Activated T-cell treated with anti-CD3 and anti-CD28 coated beads, Interleukin-2, amount 50 U/mL, for 72 hours (primary cell): Measurements from ENCODE around the gene MAT2B. TPM values are rescaled to one million over a fixed set of nuclear protein-coding genes. Genes with fewer than 3 reads are reported as not detected.

Experiments
- ATAC-seq, 2 donors: fragments of 150-1000 bp; cut with Tn5 transposase; replicated peaks in 1 of 2; 2 replicates each; pipeline ENCODE4 v1.10.0; 2021; ENCODE audit warnings: moderate library complexity in 2 of 2, mild to moderate bottlenecking in 1 of 2
- DNase-seq, 2 donors: peaks; one replicate each; pipeline ENCODE4 v3.0.0; 2021 to 2022; ENCODE audit warnings: mixed read lengths in 1 of 2
- H3K27ac Mint-ChIP-seq: one replicate; pipeline ENCODE4 v1.8.0; 2022; ENCODE audit warnings: mild to moderate bottlenecking, moderate library complexity, mixed read lengths
- H3K27me3 Mint-ChIP-seq: one replicate; pipeline ENCODE4 v1.8.0; 2022; ENCODE audit warnings: low read depth, mixed read lengths
- H3K36me3 Mint-ChIP-seq, 2 donors: one replicate each; pipeline ENCODE4 v1.8.0; 2022; ENCODE audit warnings: mixed read lengths in 2 of 2, mild to moderate bottlenecking in 1 of 2; ENCODE audit not compliant: insufficient read depth in 2 of 2
- H3K4me1 Mint-ChIP-seq: one replicate; pipeline ENCODE4 v1.8.0; 2022; ENCODE audit warnings: low read depth, mixed read lengths
- H3K4me3 Mint-ChIP-seq, 2 donors: one replicate each; pipeline ENCODE4 v1.8.0; 2022; ENCODE audit warnings: mild to moderate bottlenecking in 2 of 2, mixed read lengths in 2 of 2, moderate library complexity in 2 of 2
- H3K9me3 Mint-ChIP-seq, 2 donors: one replicate each; pipeline ENCODE4 v1.8.0; 2022; ENCODE audit warnings: mixed read lengths in 2 of 2
- total RNA-seq, 2 donors: library from RNA; stranded (reverse); gene quantifications; one replicate each; pipeline ENCODE4 v1.2.3, GENCODE V29; 2022

The MAT2B gene
- total RNA-seq, result 100 to 1,000 TPM; 103 to 121 TPM

DNA sequence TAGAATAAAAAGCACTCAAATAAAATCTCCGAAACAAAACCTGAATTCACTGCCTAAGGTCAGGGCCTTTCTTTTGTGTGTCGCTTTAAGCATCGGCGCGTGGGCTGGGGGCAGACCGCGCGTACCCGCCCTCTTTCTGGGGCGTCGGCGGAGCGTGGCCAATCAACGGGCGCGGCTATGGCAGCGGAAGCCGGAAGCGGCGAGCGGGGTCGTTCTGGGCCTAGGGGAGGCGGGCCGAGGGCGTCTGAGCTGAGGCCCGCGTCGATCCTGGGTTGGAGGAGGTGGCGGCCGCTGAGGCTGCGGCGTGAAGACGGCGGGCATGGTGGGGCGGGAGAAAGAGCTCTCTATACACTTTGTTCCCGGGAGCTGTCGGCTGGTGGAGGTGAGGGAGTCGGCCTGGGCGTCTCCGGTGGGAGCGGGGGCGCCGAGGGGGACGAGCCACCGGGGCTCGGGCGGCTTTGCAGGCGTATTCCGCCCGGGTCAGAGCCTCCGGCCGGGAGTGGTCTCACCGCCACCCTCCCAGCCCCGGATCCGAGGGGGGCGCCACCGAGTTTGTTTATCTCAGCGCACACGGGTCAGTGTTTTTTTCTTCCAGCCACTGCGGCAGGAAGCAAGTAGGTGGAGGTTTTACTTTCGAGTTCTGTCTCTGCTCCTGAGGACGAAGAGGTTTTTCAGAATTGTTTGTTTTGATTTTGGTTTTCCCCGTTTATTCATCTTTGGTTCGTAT lies at the start of gene MAT2B:
Gene MAT2B, plus strand, starts transcription at position 252 of the 727 bp plus-strand sequence. Its CDS starts 68 bp downstream, at position 320.
- H3K36me3 Mint-ChIP-seq, result peaks cover 6 to 12% of the 10 kb centered on the region in 2 donors
- peak within 1 kb of the TSS; percentile 92 for H3K4me3 Mint-ChIP-seq
- H3K4me1 Mint-ChIP-seq, result peaks cover 38% of the 10 kb centered on the region
- no peaks in the 10 kb centered on the region for H3K9me3 Mint-ChIP-seq
- H3K27ac Mint-ChIP-seq, result peak within 1 kb of the TSS; percentile 100
- H3K27me3 Mint-ChIP-seq, result no peaks in the 10 kb centered on the region
- DNase-seq, result peak; percentile 96 to 97
- ATAC-seq, result peak; percentile 87 to 88

DNA sequence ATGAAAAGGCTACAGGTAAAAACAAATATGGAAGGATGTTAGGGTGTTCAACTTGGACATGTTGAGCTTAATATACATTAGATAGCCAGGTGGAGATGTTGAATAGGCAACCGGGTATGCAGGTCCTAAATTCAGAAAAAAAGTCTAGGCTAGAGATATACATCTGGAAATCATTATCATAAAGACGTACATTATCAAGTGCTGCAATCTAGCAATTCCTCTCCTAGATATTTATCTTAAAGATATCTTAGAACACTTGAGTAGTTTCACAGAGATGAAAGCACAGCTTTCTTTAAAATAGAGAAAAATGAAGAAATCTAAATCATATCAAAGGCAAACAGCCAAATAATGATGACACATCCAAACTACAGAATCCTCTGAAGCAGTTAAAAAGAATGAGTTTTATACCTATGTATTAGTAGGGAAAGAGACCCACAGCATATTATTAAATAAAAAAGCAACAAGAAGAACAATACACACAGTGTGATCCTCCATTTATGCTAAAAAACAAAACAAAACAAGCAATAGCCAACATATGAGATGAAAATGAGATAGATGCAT lies 49.3 kb upstream of the MAT2B start:
- H3K4me3 Mint-ChIP-seq, result peak overlapping the region; percentile 17 to 53

GRCh38 chr5:163456840-163457239 lies 48.6 kb upstream of the MAT2B start:
- H3K27me3 Mint-ChIP-seq, result no peaks in the 10 kb centered on the region
- peaks cover 14 to 34% of the 10 kb centered on the region in 2 donors for H3K36me3 Mint-ChIP-seq
- ATAC-seq (no peak), DNase-seq (no peak)
- H3K4me1 Mint-ChIP-seq, result peaks cover 38% of the 10 kb centered on the region
- peak overlapping the region; percentile 34 to 85 for H3K4me3 Mint-ChIP-seq
- no peaks in the 10 kb centered on the region for H3K9me3 Mint-ChIP-seq
- no peak overlapping the region for H3K27ac Mint-ChIP-seq

More for the DNA sequence above, 49.3 kb upstream of the MAT2B start:
- Mint-ChIP-seq H3K27ac (peak overlapping the region; percentile 45), H3K27me3 (no peaks in the 10 kb centered on the region), H3K36me3 (peaks cover 14 to 38% of the 10 kb centered on the region in 2 donors), H3K9me3 (no peaks in the 10 kb centered on the region), H3K4me1 (peaks cover 35% of the 10 kb centered on the region)
- ATAC-seq (no peak), DNase-seq (no peak)

- Mint-ChIP-seq H3K4me1 (peaks cover 52% of the 10 kb centered on the region), H3K4me3 (peak overlapping the region; percentile 85 to 97), H3K36me3 (peaks cover 15 to 34% of the 10 kb centered on the region in 2 donors), H3K27me3 (no peaks in the 10 kb centered on the region), H3K9me3 (no peaks in the 10 kb centered on the region), H3K27ac (peak overlapping the region; percentile 100)
- no peak for ATAC-seq
- no peak for DNase-seq
Observed at GRCh38 chr5:163458778-163459385, 46.5 kb upstream of the MAT2B start.

DNA sequence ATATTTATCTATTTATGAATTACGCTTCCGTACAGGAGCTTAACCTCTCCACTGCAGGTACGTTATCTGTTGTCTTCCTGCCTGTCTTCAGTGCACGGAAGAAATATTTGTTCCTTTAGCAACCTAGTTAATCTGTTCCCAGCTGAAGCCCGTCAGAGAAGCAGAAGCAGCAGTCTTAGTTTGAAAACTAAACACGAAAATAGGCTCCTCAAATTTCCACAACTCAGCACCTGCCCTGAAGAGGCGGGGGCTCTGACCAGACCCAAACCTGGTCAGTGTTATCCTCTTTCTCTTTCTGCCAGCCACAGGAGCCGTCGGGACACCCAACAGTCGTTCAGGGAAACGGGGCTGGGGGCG lies 46.0 kb upstream of the MAT2B start:
- Mint-ChIP-seq H3K9me3 (no peaks in the 10 kb centered on the region), H3K4me3 (peak overlapping the region; percentile 85 to 97), H3K27me3 (no peaks in the 10 kb centered on the region), H3K27ac (peak overlapping the region; percentile 100), H3K4me1 (peaks cover 52% of the 10 kb centered on the region), H3K36me3 (peaks cover 18 to 38% of the 10 kb centered on the region in 2 donors)
- DNase-seq (no peak), ATAC-seq (no peak)

- Mint-ChIP-seq H3K27me3 (no peaks in the 10 kb centered on the region), H3K27ac (peak within 1 kb of the TSS; percentile 100), H3K4me1 (peaks cover 51% of the 10 kb centered on the region)
Observed at GRCh38 chr5:163459819-163460561, 45.4 kb upstream of the MAT2B start, which contains the start of gene NUDCD2. TSS of gene NUDCD2 (minus strand) at chr5:163460102. CDS start at chr5:163460050, 52 bp downstream.

GRCh38 chr5:163460562-163461171 lies 44.8 kb upstream of the MAT2B start, which contains the start of gene HMMR:
TSS of gene HMMR (plus strand) at chr5:163460632. CDS start at chr5:163460693, 61 bp downstream.
- peak within 1 kb of the TSS; percentile 100 for H3K27ac Mint-ChIP-seq
- DNase-seq, result no peak
- no peaks in the 10 kb centered on the region for H3K27me3 Mint-ChIP-seq
- H3K36me3 Mint-ChIP-seq, result peaks cover 17 to 32% of the 10 kb centered on the region in 2 donors
- H3K4me3 Mint-ChIP-seq, result peak within 1 kb of the TSS; percentile 85 to 97
- peaks cover 46% of the 10 kb centered on the region for H3K4me1 Mint-ChIP-seq
- no peak for ATAC-seq
- H3K9me3 Mint-ChIP-seq, result no peaks in the 10 kb centered on the region

More at GRCh38 chr5:163459819-163460561, 45.4 kb upstream of the MAT2B start, which contains the start of gene NUDCD2:
- ATAC-seq (peak; percentile 80 to 81), DNase-seq (peak; percentile 93 to 94)
- no peaks in the 10 kb centered on the region for H3K9me3 Mint-ChIP-seq
- H3K4me3 Mint-ChIP-seq, result peak within 1 kb of the TSS; percentile 85 to 97
- H3K36me3 Mint-ChIP-seq, result peaks cover 18 to 37% of the 10 kb centered on the region in 2 donors

DNA sequence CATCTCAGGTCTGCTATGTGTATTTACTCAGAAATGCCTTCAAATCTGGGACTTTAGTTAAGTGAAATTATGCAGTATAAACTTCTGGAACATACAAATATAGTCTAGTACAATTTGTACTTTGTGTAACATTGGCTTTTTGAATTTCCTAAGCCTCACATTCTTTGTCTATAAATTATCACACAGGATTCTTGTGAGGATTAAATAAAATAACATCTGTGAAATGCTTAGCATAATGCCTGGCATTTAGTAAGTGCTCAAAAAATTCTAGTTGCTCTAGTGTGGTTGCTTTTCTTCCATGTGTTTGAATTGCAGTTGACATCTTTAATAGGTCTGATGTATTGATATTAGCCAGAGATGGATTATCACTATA lies 42.4 kb upstream of the MAT2B start:
- H3K4me3 Mint-ChIP-seq, result peak overlapping the region; percentile 39 to 95
- H3K27me3 Mint-ChIP-seq, result no peaks in the 10 kb centered on the region
- DNase-seq, result no peak
- no peaks in the 10 kb centered on the region for H3K9me3 Mint-ChIP-seq
- peaks cover 23% of the 10 kb centered on the region for H3K4me1 Mint-ChIP-seq
- H3K27ac Mint-ChIP-seq, result peak overlapping the region; percentile 68
- peaks cover 14 to 27% of the 10 kb centered on the region in 2 donors for H3K36me3 Mint-ChIP-seq
- ATAC-seq, result no peak

- H3K9me3 Mint-ChIP-seq, result no peaks in the 10 kb centered on the region
- no peaks in the 10 kb centered on the region for H3K27me3 Mint-ChIP-seq
- ATAC-seq (no peak), DNase-seq (no peak)
- peaks cover 17 to 41% of the 10 kb centered on the region in 2 donors for H3K36me3 Mint-ChIP-seq
- peak overlapping the region; percentile 46 for H3K27ac Mint-ChIP-seq
- H3K4me3 Mint-ChIP-seq, result peak overlapping the region in 1 of 2 donors; percentile 37
- peaks cover 12% of the 10 kb centered on the region for H3K4me1 Mint-ChIP-seq
Observed at GRCh38 chr5:163467682-163468081, 37.7 kb upstream of the MAT2B start.

DNA sequence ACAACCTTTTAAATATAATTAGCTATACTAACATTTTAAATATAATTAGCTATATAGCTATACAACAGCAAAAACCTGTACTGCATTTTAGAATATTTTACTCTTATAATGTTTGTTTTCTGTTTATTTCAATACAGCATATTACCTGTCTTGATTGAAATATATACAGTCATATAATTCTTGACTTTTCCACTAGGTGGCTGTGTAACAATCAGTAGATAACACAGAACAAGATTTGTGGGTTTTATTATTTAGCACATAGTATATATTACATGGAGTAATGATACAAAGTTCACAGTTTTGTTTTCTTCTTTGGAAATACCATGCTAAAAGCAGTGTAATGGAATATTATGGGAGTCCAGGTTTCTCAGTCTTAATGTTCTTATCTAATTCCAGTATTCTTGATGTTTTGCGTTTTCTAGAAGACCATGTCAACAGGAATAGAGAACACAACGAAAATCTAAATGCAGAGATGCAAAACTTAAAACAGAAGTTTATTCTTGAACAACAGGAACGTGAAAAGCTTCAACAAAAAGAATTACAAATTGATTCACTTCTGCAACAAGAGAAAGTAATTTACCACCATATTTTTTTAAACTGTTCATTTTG lies 31.7 kb upstream of the MAT2B start:
- ATAC-seq, result no peak
- no peaks in the 10 kb centered on the region for H3K27me3 Mint-ChIP-seq
- no peak overlapping the region for H3K27ac Mint-ChIP-seq
- peaks cover 18% of the 10 kb centered on the region for H3K4me1 Mint-ChIP-seq
- DNase-seq, result no peak
- no peak overlapping the region for H3K4me3 Mint-ChIP-seq
- no peaks in the 10 kb centered on the region for H3K9me3 Mint-ChIP-seq
- peaks cover 19 to 54% of the 10 kb centered on the region in 2 donors for H3K36me3 Mint-ChIP-seq

DNA sequence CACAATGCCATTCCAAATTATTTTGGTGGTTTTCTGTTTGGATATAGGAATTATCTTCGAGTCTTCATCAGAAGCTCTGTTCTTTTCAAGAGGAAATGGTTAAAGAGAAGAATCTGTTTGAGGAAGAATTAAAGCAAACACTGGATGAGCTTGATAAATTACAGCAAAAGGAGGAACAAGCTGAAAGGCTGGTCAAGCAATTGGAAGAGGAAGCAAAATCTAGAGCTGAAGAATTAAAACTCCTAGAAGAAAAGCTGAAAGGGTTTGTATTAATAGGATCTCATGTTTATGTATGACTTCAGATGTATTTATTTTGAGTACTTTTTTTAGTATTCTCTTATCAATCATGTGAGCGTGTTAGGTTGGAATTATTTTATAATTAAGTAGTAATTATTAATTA lies 30.0 kb upstream of the MAT2B start:
- H3K27me3 Mint-ChIP-seq, result no peaks in the 10 kb centered on the region

More for the DNA sequence above, 30.0 kb upstream of the MAT2B start:
- no peak for ATAC-seq
- no peak overlapping the region for H3K4me3 Mint-ChIP-seq
- no peak overlapping the region for H3K27ac Mint-ChIP-seq
- H3K36me3 Mint-ChIP-seq, result peaks cover 17 to 57% of the 10 kb centered on the region in 2 donors
- no peaks in the 10 kb centered on the region for H3K9me3 Mint-ChIP-seq
- peaks cover 18% of the 10 kb centered on the region for H3K4me1 Mint-ChIP-seq
- DNase-seq, result no peak
